Fibroblast of the aortic adventitia (primary cell): ENCODE data around the gene ZNF280B. TPM values are rescaled to one million over a fixed set of nuclear protein-coding genes. Genes with fewer than 3 reads are reported as not detected.
"Not testable (repeated sequence)": the region's sequence is repeated elsewhere in the genome, so short reads cannot be mapped to it uniquely, and the experiment has no call there.

ENCODE experiments used
- DNase-seq: peaks from one replicate; pipeline ENCODE4 v3.0.0-alpha.2; 2010; ENCODE audit warnings: low read depth
- H3K4me3 ChIP-seq: 2 replicates; pipeline ENCODE4 v1.5.1; 2011; ENCODE audit warnings: low read depth, mild to moderate bottlenecking, control low read depth, low read length, moderate library complexity
- CTCF ChIP-seq: IDR thresholded peaks from 2 replicates; pipeline ENCODE4 v1.5.1; 2011; ENCODE audit warnings: mild to moderate bottlenecking, low read length, control low read depth, inconsistent platforms; ENCODE audit not compliant: insufficient read depth
- total RNA-seq: library from RNA; depleted of rRNA; stranded (reverse); fragments of >200 nt; gene quantifications from 2 replicates; pipeline ENCODE4 v1.2.3, GENCODE V29; 2012; ENCODE audit warnings: low replicate concordance

Gene ZNF280B
- total RNA-seq, 1 donor = 0.45 TPM

- no peak within 1 kb of the TSS for H3K4me3 ChIP-seq
- peak; percentile 19 for DNase-seq
- peak; percentile 34 for TF ChIP-seq CTCF
These were observed 11.6 kb upstream of the ZNF280B start, which contains the start of gene ZNF280A for GRCh38 chr22:22520020-22520656. ZNF280A (minus strand) TSS chr22:22520270; CDS start chr22:22515630, 4,640 bp downstream.

- no peak for DNase-seq
- H3K4me3 ChIP-seq = no peak overlapping the region
- TF ChIP-seq CTCF = no peak
These were observed 11.0 kb upstream of the ZNF280B start for GRCh38 chr22:22519591-22519990.

DNA sequence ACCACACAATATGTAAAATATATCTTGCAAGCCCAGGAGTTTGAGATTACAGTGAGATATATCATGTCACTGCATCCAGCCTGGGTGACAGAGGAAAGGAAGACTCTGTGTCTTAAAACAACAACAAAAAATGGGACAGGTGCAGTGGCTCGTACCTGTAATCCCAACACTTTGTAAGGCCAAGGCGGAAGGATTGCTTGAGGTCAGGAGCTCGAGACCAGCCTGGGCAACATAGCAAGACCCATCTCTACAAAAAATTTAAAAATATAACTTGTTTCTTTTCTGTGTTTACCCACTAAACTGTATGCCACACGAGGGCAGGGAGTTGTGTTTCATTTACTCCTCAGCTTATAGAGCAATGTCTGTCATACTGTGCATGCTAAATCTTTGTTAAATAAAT is 8.4 kb upstream of the ZNF280B start:
- no peak overlapping the region for H3K4me3 ChIP-seq
- TF ChIP-seq CTCF = no peak
- DNase-seq = no peak

DNA sequence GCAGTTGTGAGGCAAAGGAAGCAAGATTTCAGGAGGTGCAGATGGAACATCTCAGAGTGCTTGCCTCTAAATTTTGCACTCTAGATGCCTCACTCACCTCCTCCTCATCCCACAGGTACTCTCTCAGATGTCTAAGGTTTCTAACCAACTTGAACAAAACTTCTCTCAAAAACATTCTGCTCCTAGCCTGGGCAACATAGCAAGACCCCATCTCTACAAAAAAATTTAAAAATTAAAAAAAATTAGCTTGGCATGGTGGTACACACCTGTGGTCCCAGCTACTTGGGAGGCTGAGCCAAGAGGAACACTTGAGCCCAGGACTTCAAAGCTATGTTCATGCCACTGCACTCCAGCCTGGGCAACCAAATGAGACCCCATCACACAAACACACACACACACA is 7.3 kb upstream of the ZNF280B start:
- DNase-seq = no peak
- TF ChIP-seq CTCF = no peak
- no peak overlapping the region for H3K4me3 ChIP-seq

DNA sequence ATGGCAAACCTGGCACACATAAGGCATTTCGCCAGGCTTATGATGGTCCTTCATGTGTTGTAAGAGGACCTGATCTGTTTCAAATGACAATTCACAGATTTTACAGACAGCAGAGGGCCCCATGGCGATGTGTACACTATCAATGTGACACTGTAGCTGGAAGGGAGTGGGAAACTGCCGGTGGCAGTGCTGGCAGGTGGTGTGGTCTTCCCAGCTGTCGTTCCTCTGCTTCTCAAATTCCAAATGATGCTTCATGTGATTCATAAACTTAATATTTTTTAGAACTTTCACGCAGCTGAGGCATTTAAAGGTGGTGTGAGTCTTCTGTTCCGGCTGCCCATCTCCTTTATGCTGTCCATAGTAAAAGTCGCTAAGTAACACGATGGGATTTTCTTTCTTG is 5.9 kb upstream of the ZNF280B start:
- not testable (repeated sequence) for DNase-seq, H3K4me3 ChIP-seq

DNA sequence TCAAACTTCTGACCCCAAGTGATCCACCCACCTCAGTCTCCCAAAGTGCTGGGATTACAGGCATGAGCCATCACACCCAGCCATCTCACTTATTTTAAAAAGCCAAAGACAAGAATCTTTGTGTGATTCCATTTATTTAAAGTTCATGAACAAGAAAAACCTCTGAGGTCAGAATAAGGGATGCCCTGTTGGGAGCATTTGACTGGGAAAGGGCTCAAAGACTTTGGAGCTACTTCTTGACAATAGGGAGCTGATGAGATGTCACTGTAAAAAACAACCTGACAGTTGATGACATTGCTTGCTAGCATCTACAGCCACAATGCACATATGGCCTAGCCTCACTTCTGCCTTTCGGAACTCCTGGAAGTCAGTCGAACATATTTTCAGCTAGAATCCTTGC is 5.1 kb upstream of the ZNF280B start:
- no peak for DNase-seq
- H3K4me3 ChIP-seq = no peak overlapping the region
- TF ChIP-seq CTCF = no peak

DNA sequence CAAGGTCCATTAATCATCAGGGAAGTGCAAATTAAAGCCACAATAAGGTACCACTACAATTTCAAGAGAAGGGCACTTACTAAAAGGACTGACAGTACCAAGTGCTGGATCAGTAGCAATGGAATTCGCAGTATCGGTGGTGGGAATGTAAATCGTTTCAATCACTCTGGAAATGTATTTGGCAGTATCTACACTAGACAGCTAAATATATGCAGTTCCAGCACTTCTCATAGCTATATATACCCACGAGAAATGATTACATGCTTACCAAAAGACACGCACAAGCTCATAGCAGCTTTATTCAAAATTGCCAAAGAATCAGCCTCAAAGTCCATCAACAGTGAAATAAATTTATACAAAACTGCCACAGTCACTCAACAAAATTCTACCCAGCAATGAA is 4.4 kb upstream of the ZNF280B start:
- TF ChIP-seq CTCF = no peak
- no peak overlapping the region for H3K4me3 ChIP-seq
- DNase-seq = no peak

- not testable (repeated sequence) for H3K4me3 ChIP-seq, DNase-seq
These were observed 2.3 kb upstream of the ZNF280B start for GRCh38 chr22:22510833-22511232.

- not testable (repeated sequence) for H3K4me3 ChIP-seq, DNase-seq
These were observed 1.4 kb upstream of the ZNF280B start for GRCh38 chr22:22509912-22510311.
